NCI-H446 (cell line): ENCODE data around the gene MEG3.

Experiments
- DNase-seq, 2 experiments: peaks; one replicate each; lab custom pipeline; 2025; lab: John Stamatoyannopoulos, UW

The MEG3 gene

DNA sequence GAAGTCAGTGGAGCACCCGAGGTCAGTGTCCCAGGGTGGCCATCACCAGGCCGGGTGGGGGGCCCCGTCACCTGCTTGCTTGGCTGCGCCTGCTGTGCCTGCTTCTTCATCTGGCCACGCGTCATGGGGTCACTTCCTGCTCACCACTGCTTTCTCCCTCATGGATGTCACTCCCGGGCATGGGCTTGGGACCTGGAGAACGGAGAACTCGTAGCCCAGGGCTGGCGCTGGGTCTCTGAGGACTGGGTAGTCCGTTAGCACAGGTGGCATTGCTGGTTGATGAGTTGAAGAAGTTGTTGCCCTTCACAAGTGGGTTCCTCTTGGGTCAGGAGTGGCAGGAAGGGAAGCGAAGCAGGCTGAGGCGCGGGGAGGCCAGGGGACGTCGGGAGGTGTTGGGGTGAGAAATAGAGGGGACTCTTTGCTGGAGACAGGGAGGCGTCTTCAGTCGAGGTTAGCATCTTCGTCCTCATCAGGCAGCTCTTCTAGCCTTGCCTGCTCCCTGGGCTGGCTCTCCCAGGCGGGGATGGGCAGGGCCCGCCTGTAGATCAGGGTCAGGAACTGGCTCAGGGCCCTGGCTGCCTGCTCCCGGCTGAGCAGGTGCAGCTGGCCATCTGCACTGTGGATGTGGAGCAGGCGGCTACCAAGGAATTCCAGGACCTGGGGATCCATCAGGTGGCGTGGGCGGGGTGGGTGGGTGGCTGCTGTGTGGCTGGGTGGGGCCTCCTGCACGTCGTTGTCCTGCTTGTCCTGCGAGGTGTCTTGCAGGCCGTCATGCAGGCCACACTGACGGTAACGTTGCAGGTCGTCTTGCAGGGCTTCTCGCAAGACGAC is 54.6 kb downstream of the MEG3 start:
- no peak for DNase-seq

DNA sequence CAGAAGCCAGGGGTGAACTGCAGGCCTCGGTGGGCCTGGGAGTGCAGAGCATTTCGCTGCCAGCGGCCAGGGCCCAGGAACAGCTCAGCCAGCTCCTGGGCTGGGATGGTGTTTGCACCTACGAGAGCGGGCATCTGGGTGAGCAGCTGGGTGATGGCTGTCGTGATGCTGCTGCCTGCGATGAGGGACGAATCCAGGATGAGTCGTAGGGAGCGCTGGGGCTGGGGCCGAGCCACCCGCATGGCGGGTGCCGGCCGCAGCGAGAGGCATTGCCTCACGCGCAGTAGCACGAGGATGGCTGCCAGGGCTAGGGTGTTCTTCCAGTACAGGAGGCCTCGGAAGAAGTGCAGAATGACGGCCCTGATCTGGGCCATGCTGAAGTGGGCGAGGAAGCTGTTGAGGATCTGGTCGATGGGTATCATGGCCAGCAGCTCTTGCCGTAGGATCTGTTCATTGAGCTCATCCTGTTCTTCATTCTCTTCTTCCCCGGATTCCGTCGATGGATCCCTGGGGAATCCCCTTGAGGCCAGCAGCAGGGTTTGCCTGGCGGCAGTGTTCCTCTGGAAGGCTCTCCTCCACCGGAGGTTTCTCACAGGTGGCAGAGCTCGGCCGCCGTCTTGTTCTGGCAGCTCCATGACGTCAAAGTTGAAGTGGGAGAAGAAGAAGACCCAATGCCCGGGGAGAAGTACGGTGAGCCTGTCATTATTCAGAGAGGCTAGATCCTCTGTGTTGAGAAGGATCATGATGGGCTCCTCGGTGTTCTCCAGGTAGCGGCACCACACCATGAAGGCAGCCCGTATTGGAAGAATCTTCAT is 55.5 kb downstream of the MEG3 start:
- no peak for DNase-seq

GRCh38 chr14:100882026-100882967 is 56.4 kb downstream of the MEG3 start:
- no peak for DNase-seq

GRCh38 chr14:100882991-100883788 is 57.3 kb downstream of the MEG3 start:
- DNase-seq: no peak

- DNase-seq: no peak
Measured at GRCh38 chr14:100883789-100884101, 57.8 kb downstream of the MEG3 start.

DNA sequence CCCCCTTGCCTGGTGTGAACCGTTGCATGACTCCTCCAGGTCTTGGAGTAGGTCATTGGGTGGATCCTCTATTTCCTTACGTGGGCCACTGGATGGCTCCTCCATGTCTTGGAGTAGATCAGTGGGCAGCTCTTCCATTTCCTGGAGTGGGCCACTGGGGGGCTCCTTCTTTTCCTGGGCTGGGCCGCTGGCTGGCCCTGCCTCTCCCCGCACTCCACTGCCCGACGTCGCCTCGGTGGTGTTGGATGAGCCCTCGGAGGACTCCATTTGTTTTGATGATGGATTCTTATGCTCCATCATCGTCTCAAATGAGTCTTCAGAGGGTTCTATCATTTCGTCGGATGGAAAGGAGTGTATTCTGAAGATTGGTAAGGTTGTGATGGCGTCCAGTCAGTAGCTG is 58.5 kb downstream of the MEG3 start:
- no peak for DNase-seq

GRCh38 chr14:100885196-100885595 is 59.3 kb downstream of the MEG3 start:
- DNase-seq: no peak

- DNase-seq: no peak
Measured at GRCh38 chr14:100885617-100886016, 59.7 kb downstream of the MEG3 start.

DNA sequence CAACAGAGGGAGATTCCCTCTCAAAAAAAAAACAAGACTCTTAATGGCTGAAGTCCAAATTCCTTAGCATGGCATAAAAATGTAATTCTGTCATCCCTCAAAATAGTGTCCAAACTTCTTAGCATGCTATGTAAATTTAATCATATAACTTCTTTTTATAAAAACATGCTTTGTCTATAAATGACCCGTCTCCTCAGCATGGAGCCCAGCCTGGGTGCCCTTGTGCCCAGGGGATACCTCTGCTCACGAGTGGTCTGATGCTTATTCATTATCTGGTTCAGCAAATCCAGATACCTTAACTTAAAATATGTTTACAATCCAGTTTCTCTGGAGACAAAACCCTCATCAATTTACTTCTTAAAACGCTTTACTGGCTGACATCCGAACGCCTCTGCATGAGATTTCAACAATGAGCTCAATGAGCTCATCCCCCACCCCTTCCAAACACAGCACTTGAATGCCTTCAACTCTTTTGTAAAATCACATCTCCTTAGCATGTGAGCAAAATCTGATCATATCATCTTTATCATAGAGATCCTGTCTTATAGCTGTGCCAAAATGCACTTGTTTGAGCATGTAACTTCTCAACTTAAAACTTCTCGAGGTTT is 61.9 kb downstream of the MEG3 start:
- no peak for DNase-seq

DNA sequence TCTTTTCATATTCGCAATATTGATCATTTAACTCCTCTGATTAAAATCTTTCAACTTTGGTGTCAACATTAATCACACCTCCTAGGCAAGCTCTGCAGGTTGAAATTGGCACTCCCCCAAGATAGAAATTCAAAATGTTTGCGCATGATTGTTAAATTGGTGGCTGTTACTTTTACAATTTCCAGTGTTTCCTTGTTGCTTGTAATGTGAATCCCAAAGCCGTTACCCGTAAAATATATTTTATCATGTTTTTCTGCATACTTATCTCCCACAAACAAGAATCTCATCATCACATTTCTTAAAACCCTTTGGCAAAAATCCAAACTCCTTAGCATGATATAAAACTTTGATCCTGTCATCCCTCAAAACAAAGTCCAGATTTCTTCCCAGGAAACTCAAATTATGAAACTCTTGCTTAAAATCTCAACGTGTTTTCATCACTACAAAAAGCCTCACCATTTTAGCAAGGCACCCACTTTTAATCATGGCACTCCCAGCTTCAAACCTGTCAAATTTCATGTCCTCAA is 62.9 kb downstream of the MEG3 start:
- DNase-seq: no peak

DNA sequence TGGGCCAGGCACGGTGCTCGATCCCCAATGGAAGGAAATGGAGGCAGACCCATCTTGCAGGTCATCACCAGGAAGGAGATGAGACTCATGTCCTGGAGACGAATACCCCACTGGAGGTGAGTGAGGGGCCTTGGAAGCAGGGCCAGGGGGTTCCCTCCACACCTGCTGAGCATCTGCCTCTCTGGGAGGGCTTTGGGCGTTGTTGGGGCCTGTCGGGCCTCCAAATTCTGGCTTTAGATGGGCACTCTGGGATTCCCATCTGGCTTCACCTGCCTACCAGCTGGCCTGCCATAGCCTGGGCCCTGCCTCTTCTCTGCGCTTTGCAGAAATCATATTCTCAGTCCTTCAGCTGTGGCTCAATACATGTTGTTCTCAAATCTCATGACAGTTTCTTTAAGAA is 63.7 kb downstream of the MEG3 start:
- DNase-seq: no peak

- no peak for DNase-seq
Measured at GRCh38 chr14:100890061-100890850, 64.3 kb downstream of the MEG3 start.

GRCh38 chr14:100891051-100891450 is 65.1 kb downstream of the MEG3 start:
- no peak for DNase-seq

DNA sequence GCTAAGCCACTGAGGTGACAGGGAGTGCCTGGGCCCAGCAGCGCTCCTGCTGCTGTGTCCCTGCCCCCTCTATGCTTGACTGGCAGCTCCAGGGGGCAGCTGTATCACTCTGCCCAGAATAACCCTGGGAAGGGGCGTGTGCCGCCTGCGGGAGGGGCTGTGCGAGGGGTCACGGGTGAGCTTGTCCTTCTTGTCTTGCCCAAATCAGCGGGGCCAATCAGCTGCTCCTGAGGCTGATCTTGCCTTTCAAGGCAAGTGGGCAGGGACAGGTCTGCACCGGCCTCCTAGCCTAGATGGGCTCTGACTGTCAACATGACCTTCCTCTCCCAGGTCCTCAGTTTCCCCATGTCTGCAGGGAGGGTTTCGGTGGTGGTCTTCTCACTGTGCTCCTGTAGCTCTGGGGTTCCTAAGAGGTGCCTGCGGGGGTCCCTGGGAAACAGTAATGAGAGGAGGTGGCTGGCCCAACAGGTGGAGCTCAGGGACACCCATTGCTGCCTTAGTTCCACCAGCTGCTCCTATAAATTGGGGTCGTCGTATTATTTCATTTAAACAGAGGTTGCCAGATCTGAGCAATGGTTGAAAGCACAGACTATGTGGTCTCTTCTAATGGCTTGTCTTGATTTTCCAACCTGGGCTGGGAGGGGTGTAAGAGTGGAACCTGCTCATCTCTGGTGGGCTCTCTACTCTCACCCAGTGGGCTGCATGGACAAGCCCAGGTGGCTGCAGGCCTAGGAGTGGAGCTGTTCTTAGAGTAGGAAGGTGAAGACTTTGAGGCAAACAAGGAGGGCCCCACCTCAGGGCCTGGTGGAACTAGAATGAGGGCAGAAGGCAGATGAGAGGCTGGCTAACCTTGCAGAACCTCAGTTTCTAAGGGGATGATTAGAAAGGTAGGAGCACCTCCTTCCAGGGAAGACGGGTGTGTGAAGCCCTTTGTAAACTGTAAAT is 65.9 kb downstream of the MEG3 start:
- no peak for DNase-seq

DNA sequence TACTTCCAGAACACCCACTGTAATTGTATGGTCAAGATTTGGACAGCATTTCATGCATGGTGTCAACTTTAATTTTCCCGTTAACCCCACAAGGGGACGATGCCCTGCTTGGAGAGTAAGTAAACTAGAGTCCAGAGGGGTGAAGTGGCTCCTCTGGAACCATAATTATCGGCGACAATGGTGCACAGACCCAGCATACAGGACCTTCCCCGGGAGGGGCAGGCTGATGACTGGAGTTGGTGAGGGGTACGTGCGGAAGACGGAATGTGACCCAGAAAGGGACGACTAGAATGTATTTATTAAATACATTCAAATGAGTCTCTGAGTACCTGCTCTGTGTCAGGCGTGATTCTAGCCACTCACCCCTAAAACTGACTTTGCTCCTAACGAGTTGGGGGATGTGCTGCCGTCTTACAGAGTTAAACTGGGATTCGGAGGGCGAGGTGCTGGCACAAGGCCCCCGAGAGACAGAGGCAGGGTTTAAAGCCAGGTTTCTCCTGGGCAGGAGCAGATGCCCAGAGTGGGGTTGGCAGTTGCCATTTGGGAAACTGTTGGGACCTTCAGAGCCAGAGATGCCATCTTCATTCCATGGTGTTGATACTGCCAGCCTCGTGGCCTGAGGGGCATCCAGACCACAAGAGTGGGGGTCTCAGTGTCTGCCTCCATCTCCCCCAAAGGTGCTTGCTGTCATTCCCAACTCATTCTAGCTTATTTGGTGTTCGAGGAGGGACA is 66.7 kb downstream of the MEG3 start:
- DNase-seq: no peak

DNA sequence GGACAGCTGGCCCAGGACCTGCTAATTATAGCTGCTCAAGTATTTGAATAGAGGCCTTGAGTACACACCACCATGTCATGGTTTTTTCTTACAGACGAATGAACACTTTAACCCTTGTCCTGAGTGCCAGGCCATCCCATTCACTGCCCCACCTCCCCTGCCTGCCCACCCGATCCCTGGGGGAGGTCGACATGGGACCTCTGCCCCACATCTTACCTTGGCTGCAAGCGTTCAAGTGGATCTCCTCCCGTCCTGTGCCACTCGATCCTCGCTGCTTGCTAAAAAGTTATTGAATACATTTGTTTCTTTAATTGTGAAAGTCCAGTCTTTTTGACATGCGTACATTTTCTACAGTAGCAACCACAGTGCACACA is 67.3 kb downstream of the MEG3 start:
- no peak for DNase-seq

- DNase-seq: no peak
Measured at GRCh38 chr14:100893760-100894159, 67.8 kb downstream of the MEG3 start.

DNA sequence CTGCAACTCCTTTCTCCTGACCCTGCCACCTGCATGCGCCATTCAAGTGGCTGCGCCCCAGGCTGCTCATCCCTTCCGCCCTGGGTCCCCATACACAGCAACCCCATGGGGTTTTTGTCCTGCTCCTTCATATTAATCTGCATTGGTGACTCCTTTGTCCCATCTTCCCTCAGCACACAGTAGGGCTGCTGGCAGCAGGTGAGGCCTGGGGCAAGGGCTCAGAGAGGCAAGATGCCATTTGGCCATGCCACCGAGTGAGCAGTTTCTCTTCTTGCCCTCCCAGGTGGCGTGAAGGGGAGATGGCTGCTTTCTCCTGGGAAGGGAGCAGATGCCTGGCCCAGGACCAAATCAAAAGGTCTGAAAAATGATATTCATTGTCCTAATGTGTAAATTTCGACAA is 68.5 kb downstream of the MEG3 start:
- DNase-seq: no peak
